Activated naive CD4-positive, alpha-beta T cell treated with anti-CD3 and anti-CD28 coated beads, Interleukin-2, amount 50 U/mL, for 72 hours (primary cell): ENCODE results near the gene SLC35A3. TPM values are rescaled to one million over a fixed set of nuclear protein-coding genes. Genes with fewer than 3 reads are reported as not detected.
"Not testable (repeated sequence)": the region's sequence is repeated elsewhere in the genome, so short reads cannot be mapped to it uniquely, and the experiment has no call there.

Experiments used
- ATAC-seq, 2 donors: fragments of 150-1000 bp; cut with Tn5 transposase; 2 replicates each; pipeline ENCODE4 v1.10.0; 2021; ENCODE audit warnings: mild to moderate bottlenecking in 2 of 2, moderate library complexity in 2 of 2
- DNase-seq, 2 donors: peaks; one replicate each; pipeline ENCODE4 v3.0.0; 2021 to 2022; ENCODE audit warnings: low spot score in 2 of 2
- H3K27ac Mint-ChIP-seq, 2 donors: one replicate each; pipeline ENCODE4 v1.8.0; 2022; ENCODE audit warnings: mild to moderate bottlenecking in 2 of 2, mixed read lengths in 2 of 2
- H3K36me3 Mint-ChIP-seq, 2 donors: one replicate each; pipeline ENCODE4 v1.8.0; 2022; ENCODE audit warnings: mixed read lengths in 2 of 2
- H3K9me3 Mint-ChIP-seq, 2 donors: one replicate each; pipeline ENCODE4 v1.8.0; 2022; ENCODE audit warnings: mixed read lengths in 2 of 2
- total RNA-seq, 2 donors: library from RNA; stranded (reverse); gene quantifications; one replicate each; pipeline ENCODE4 v1.2.3, GENCODE V29; 2022

SLC35A3 gene
- total RNA-seq, 2 donors from 2014 or later, result 8.8 to 19.7 TPM

- Mint-ChIP-seq H3K9me3 (peaks cover 0 to 5% of the 10 kb centered on the region in 2 donors), H3K36me3 (peaks cover 0 to 13% of the 10 kb centered on the region in 2 donors), H3K27ac (no peak overlapping the region)
- ATAC-seq, result no peak
- no peak for DNase-seq
Observed at GRCh38 chr1:99965646-99966375, 4.0 kb upstream of the SLC35A3 start.

GRCh38 chr1:99968214-99968613 lies 1.6 kb upstream of the SLC35A3 start:
- no peak for ATAC-seq
- no peak for DNase-seq
- Mint-ChIP-seq H3K27ac (no peak overlapping the region), H3K9me3 (peaks cover 0 to 5% of the 10 kb centered on the region in 2 donors), H3K36me3 (peaks cover 0 to 13% of the 10 kb centered on the region in 2 donors)

GRCh38 chr1:99969260-99969728 lies 502 bp upstream of the SLC35A3 start:
- Mint-ChIP-seq H3K9me3 (peaks cover 0 to 5% of the 10 kb centered on the region in 2 donors), H3K27ac (peak overlapping the region; percentile 88 to 95), H3K36me3 (peaks cover 0 to 13% of the 10 kb centered on the region in 2 donors)
- ATAC-seq (peak; percentile 0 to 17), DNase-seq (no peak)

- Mint-ChIP-seq H3K9me3 (peaks cover 0 to 5% of the 10 kb centered on the region in 2 donors), H3K36me3 (peaks cover 0 to 13% of the 10 kb centered on the region in 2 donors), H3K27ac (peak overlapping the region; percentile 88 to 95)
- ATAC-seq (no peak), DNase-seq (no peak)
Observed at GRCh38 chr1:99970713-99971255, 988 bp downstream of the SLC35A3 start.

- not testable (repeated sequence) for DNase-seq, ATAC-seq, H3K9me3 Mint-ChIP-seq
- peak overlapping the region in 1 of 2 donors; percentile 63 for H3K27ac Mint-ChIP-seq
- H3K36me3 Mint-ChIP-seq, result peaks cover 0 to 13% of the 10 kb centered on the region in 2 donors
Observed at GRCh38 chr1:99972066-99972465, 2.3 kb downstream of the SLC35A3 start.

GRCh38 chr1:99975529-99975928 lies 5.7 kb downstream of the SLC35A3 start:
- H3K27ac Mint-ChIP-seq, result no peak overlapping the region
- H3K36me3 Mint-ChIP-seq, result peaks cover 0 to 1% of the 10 kb centered on the region in 2 donors
- DNase-seq, result no peak
- no peaks in the 10 kb centered on the region for H3K9me3 Mint-ChIP-seq
- ATAC-seq, result no peak

GRCh38 chr1:99977326-99977725 lies 7.5 kb downstream of the SLC35A3 start:
- not testable (repeated sequence) for H3K27ac Mint-ChIP-seq, DNase-seq, H3K36me3 Mint-ChIP-seq, ATAC-seq, H3K9me3 Mint-ChIP-seq

GRCh38 chr1:99978218-99978617 lies 8.4 kb downstream of the SLC35A3 start:
- no peak overlapping the region for H3K27ac Mint-ChIP-seq
- no peaks in the 10 kb centered on the region for H3K9me3 Mint-ChIP-seq
- ATAC-seq (no peak), DNase-seq (no peak)
- peaks cover 0 to 6% of the 10 kb centered on the region in 2 donors for H3K36me3 Mint-ChIP-seq

- H3K27ac Mint-ChIP-seq, result no peak overlapping the region
- no peak for ATAC-seq
- peaks cover 0 to 6% of the 10 kb centered on the region in 2 donors for H3K36me3 Mint-ChIP-seq
- DNase-seq, result no peak
- H3K9me3 Mint-ChIP-seq, result no peaks in the 10 kb centered on the region
Observed at GRCh38 chr1:99979091-99979490, 9.3 kb downstream of the SLC35A3 start.

GRCh38 chr1:99980928-99981327 lies 11.1 kb downstream of the SLC35A3 start:
- ATAC-seq (no peak), DNase-seq (no peak)
- H3K27ac Mint-ChIP-seq, result no peak overlapping the region
- peaks cover 0 to 8% of the 10 kb centered on the region in 2 donors for H3K9me3 Mint-ChIP-seq
- H3K36me3 Mint-ChIP-seq, result peaks cover 11 to 18% of the 10 kb centered on the region in 2 donors

GRCh38 chr1:99986656-99987225 lies 16.9 kb downstream of the SLC35A3 start:
- DNase-seq, result no peak
- no peak for ATAC-seq
- Mint-ChIP-seq H3K9me3 (peaks cover 0 to 8% of the 10 kb centered on the region in 2 donors), H3K27ac (no peak overlapping the region), H3K36me3 (peaks cover 22 to 36% of the 10 kb centered on the region in 2 donors)

- Mint-ChIP-seq H3K9me3 (peaks cover 0 to 8% of the 10 kb centered on the region in 2 donors), H3K27ac (no peak overlapping the region), H3K36me3 (peaks cover 26 to 45% of the 10 kb centered on the region in 2 donors)
- ATAC-seq (no peak), DNase-seq (no peak)
Observed at GRCh38 chr1:99988210-99988765, 18.5 kb downstream of the SLC35A3 start.

GRCh38 chr1:99992044-99992722 lies 22.4 kb downstream of the SLC35A3 start:
- Mint-ChIP-seq H3K9me3 (no peaks in the 10 kb centered on the region), H3K27ac (no peak overlapping the region), H3K36me3 (peaks cover 15 to 41% of the 10 kb centered on the region in 2 donors)
- no peak for ATAC-seq
- no peak for DNase-seq

GRCh38 chr1:99992760-99993467 lies 23.1 kb downstream of the SLC35A3 start:
- Mint-ChIP-seq H3K27ac (no peak overlapping the region), H3K36me3 (peaks cover 15 to 41% of the 10 kb centered on the region in 2 donors), H3K9me3 (no peaks in the 10 kb centered on the region)
- ATAC-seq (no peak), DNase-seq (no peak)

- ATAC-seq (no peak), DNase-seq (no peak)
- H3K27ac Mint-ChIP-seq, result no peak overlapping the region
- peaks cover 15 to 41% of the 10 kb centered on the region in 2 donors for H3K36me3 Mint-ChIP-seq
- no peaks in the 10 kb centered on the region for H3K9me3 Mint-ChIP-seq
Observed at GRCh38 chr1:99993468-99993845, 23.7 kb downstream of the SLC35A3 start.

- no peak for DNase-seq
- no peak for ATAC-seq
- peaks cover 15 to 41% of the 10 kb centered on the region in 2 donors for H3K36me3 Mint-ChIP-seq
- H3K9me3 Mint-ChIP-seq, result no peaks in the 10 kb centered on the region
- no peak overlapping the region for H3K27ac Mint-ChIP-seq
Observed at GRCh38 chr1:99994496-99994895, 24.7 kb downstream of the SLC35A3 start.
